GM19397 (cell line): ENCODE measurements around the gene ZSCAN20.
"Not testable (repeated sequence)": the region's sequence is repeated elsewhere in the genome, so short reads cannot be mapped to it uniquely, and the experiment has no call there.

Experiments
- ATAC-seq: cut with Tn5 transposase; IDR thresholded peaks from one replicate; pipeline ENCODE4 v1.9.1; 2021; ENCODE audit warnings: mild to moderate bottlenecking, moderate library complexity; ENCODE audit not compliant: unreplicated experiment

The ZSCAN20 gene

DNA sequence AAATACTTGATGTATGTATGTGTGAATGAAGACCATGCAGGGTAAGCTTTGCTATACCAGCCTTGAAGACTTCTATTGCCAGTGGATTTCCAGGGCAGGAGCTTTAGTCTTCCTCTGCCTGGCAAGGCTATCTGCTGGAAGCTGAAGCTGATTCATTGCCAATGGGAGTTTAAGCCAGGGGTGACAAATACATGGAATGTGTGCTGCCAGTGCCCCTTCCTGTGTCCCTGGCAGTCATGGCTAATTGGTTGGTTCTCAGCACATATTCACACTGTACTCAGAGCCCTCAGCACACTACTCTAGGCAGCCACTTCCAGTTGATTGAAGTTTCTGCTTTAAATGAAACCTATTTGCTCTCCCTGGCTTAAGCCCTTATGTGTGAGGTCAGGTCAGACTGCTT, 1.5 kb downstream of the ZSCAN20 start:
- ATAC-seq = no peak

DNA sequence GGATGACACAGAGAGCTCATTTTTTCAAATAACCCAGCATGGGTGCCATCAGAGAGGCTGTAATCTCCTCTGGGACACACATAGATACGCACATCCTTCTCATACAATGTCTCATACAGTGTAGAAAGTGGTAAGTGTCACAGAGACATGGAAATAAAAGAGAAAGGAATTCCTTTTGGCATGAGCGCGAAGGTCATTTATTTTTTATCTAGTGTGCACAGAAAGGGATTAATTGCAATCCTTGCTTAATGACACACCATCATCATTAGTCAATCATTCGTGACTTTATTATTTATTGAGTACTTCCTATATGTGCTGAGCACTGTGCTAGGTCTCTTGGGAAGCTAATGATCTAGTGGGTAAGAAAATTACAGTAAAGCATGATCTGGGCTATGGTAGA, 5.0 kb downstream of the ZSCAN20 start:
- no peak for ATAC-seq

DNA sequence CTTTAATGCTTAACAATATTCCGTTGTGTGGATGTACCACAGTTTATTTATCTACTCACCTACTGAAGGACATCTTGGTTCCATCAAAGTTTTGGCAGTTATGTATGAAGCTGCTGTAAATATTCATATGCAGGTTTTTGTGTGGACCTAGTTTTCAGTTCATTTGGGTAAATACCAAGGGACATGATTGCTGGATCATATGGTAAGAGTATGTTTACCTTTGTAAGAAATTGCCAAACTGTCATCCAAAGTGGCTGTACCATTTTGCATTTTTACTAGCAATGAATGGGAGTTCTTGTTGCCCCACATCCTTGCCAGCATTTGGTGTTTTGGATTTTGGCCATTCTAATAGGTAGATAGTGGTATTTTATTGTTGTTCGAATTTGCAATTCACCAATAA, 10.0 kb downstream of the ZSCAN20 start:
- ATAC-seq = no peak

DNA sequence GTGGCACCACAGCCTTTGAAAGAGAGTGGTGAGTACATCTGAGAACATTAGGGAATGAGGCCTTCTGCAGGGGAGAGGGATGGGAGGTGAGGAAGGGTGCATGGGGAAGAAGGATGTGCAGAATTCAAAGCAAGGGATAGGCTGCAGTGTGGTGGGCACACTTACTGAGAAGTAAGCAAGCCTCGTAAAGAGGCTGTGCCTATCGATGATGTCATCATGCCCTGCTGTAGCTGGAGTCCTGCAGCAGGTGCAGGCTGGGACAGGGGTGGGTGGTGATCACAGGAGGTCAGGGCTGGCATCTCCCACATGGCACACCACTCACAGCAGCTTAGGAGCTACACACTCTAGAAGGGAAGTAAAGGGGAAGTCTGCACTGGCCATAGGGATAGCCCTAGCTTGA, 16.2 kb downstream of the ZSCAN20 start:
- no peak for ATAC-seq

GRCh38 chr1:33494929-33495328, 22.5 kb downstream of the ZSCAN20 start:
- no peak for ATAC-seq

DNA sequence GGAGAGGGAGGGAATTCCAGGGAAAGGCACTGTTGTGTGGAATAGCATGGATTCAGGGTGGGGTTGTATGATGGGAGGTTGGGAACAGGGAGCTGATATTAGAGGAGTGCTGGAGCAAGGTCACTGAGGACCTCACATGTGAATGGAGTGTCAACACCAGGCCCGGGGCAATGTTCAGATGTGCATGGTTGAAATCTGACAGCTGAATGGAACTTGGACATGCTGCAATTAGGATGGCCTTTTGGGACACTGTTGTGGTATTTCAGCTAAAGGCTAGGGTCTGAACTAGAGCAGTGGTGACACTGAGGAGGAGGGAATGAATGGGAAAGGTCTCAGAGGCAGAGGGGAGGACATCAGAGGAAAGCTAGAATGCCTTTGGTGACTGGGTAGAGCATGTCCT, 25.0 kb downstream of the ZSCAN20 start:
- ATAC-seq = no peak

- no peak for ATAC-seq
Observed at GRCh38 chr1:33500547-33500946, 28.1 kb downstream of the ZSCAN20 start.

DNA sequence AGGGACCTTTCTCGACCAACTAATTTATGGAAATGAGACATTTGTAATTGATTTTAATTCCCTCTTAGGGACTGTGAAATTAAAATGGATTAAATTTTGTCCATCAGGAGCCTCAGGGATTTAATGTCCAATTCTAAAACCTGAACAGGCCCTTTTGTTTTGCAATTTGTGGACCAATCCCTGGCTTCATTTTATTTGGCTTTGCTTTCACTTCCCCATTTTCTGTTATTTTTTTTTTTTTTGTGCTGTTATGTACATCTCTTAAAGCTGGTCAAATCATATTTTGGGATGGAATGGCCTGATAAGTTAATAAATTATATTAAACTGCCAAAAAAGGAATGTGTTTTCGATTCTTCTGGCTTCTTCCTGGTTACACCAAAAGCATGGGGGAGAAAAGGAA, 28.9 kb downstream of the ZSCAN20 start:
- no peak for ATAC-seq

GRCh38 chr1:33501774-33502173, 29.3 kb downstream of the ZSCAN20 start:
- no peak for ATAC-seq

GRCh38 chr1:33502726-33503125, 30.3 kb downstream of the ZSCAN20 start:
- ATAC-seq = no peak

DNA sequence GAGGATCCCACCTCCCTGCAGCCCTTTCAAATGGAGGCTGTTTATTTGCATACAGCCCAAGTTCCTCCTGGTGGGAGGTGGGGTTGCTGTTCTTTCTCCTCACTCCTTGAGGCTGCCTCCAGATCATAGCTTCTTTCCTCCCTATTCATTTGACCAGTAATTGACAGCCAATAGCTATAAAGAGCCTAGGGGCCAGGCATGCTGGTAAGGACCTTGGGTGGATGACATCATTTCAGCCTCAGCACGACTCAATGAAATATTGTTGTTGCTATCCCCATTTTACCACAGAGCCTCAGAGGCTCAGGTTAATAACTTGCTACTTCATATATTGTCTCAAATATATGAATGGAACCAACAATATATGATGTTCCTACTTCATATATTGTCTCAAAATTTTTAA, 31.1 kb downstream of the ZSCAN20 start:
- no peak for ATAC-seq

GRCh38 chr1:33507661-33508060, 35.2 kb downstream of the ZSCAN20 start:
- ATAC-seq = no peak

DNA sequence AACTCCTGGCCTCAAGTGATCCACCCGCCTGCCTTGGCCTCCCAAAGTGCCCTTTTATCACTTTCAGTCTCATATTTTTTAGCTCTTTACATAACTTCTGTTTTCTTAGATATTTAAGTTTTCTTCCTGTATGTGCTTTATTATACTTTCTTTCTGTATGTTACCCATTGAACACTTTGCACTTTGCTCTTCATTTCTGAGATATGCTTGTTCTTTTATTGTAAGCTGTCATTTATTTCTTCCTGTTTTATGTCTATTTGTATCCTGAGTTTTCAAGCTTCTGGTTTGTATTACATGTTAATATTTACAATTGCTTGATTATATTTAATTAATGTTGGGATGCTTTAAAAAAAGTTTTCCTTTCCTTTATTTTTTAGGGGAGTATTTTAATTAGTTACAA, 35.7 kb downstream of the ZSCAN20 start:
- ATAC-seq = no peak

- ATAC-seq = not testable (repeated sequence)
Observed at GRCh38 chr1:33509276-33509675, 36.8 kb downstream of the ZSCAN20 start.

- ATAC-seq = no peak
Observed at GRCh38 chr1:33512226-33513011, 40.0 kb downstream of the ZSCAN20 start.

- no peak for ATAC-seq
Observed at GRCh38 chr1:33515112-33515511, 42.7 kb downstream of the ZSCAN20 start.

GRCh38 chr1:33515607-33516006, 43.2 kb downstream of the ZSCAN20 start:
- no peak for ATAC-seq

- ATAC-seq = no peak
Observed at GRCh38 chr1:33516428-33516827, 44.0 kb downstream of the ZSCAN20 start.

DNA sequence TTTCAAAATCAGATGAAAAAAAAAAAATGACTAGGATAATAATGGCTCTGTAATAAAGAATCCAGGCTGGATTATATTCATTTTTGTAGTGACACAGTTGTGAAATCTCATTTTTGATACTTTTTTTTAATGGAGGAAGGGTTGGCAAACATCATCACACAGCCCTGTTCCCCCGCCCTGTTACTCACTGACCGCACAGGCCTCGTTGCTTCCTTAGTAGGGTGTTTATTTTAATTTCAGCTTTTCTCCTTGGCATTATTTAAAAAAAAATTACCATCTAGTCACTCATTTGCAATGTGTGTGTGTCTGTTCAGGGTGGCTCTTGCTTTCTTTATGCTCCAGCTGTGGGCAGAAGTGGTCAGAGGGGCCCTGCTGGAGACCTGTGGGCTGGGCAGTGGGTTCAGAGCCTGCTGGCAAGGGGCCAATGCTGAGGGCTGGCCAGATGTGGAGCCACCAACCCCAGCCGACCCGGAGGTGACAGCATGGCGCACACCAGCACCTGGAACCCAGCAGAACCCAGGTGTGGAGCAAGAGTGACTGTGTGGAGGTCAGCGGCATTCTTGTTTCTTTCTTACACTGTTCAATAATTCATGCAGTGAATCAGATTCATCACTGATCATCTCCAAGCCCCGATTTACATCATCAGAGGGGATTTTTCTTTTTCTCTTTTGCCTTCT, 44.6 kb downstream of the ZSCAN20 start:
- no peak for ATAC-seq

- no peak for ATAC-seq
Observed at GRCh38 chr1:33517596-33518250, 45.3 kb downstream of the ZSCAN20 start.

GRCh38 chr1:33519240-33519884, 46.9 kb downstream of the ZSCAN20 start:
- ATAC-seq = no peak

DNA sequence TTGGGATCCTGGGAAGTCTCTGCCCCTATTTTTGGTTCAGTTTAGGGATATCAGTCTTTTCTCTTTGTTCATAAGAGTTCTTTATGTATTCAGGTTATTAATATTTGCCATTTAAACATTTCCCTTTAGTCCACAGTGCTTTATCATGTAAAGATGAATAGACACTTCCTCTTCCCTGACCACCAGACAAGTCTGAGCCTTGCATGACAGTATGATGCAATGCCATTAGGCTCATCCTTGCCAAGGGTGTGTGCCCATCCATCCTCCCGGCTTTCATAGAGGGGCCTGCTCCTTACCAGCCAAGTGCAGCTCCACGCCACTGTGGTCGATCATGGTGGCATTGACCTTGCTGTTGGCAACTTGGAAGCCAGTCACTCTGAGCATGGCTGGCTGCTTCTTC, 52.1 kb downstream of the ZSCAN20 start:
- no peak for ATAC-seq
